NCI-H128 (cell line): ENCODE results near the gene NUTM1.
"Not testable (repeated sequence)": the region's sequence is repeated elsewhere in the genome, so short reads cannot be mapped to it uniquely, and the experiment has no call there.

Source experiments
- DNase-seq: peaks from one replicate; lab custom pipeline; 2025; ENCODE audit not compliant: unreplicated experiment; lab: John Stamatoyannopoulos, UW

The NUTM1 gene

GRCh38 chr15:34336231-34336990 lies 6.7 kb upstream of the NUTM1 start:
- DNase-seq: no peak

GRCh38 chr15:34336991-34337556 lies 6.0 kb upstream of the NUTM1 start:
- DNase-seq: no peak

- peak; percentile 63 for DNase-seq
Measured at GRCh38 chr15:34337557-34338306, 5.4 kb upstream of the NUTM1 start, which contains the start of gene SLC12A6. Gene SLC12A6 (minus strand): TSS chr15:34337781. CDS start chr15:34336680, 1,101 bp downstream.

GRCh38 chr15:34338347-34338746 lies 4.8 kb upstream of the NUTM1 start:
- DNase-seq: no peak

- DNase-seq: no peak
Measured at GRCh38 chr15:34339946-34340345, 3.2 kb upstream of the NUTM1 start.

GRCh38 chr15:34341381-34342212 lies 1.5 kb upstream of the NUTM1 start:
- DNase-seq: no peak

- DNase-seq: not testable (repeated sequence)
Measured at GRCh38 chr15:34342213-34342736, 840 bp upstream of the NUTM1 start.

- DNase-seq: no peak
Measured at GRCh38 chr15:34347951-34348638, 5.0 kb downstream of the NUTM1 start.

GRCh38 chr15:34348735-34349300 lies 5.7 kb downstream of the NUTM1 start:
- DNase-seq: no peak

GRCh38 chr15:34349769-34350168 lies 6.7 kb downstream of the NUTM1 start:
- no peak for DNase-seq

- DNase-seq: not testable (repeated sequence)
Measured at GRCh38 chr15:34352996-34353395, 9.9 kb downstream of the NUTM1 start.

GRCh38 chr15:34353627-34354026 lies 10.5 kb downstream of the NUTM1 start:
- DNase-seq: no peak

GRCh38 chr15:34354286-34354685 lies 11.2 kb downstream of the NUTM1 start:
- DNase-seq: no peak

GRCh38 chr15:34355241-34355640 lies 12.1 kb downstream of the NUTM1 start:
- DNase-seq: no peak

GRCh38 chr15:34357653-34358052 lies 14.5 kb downstream of the NUTM1 start:
- DNase-seq: no peak

GRCh38 chr15:34358367-34358766 lies 15.3 kb downstream of the NUTM1 start:
- no peak for DNase-seq

GRCh38 chr15:34358948-34359347 lies 15.8 kb downstream of the NUTM1 start:
- DNase-seq: no peak

GRCh38 chr15:34359416-34359815 lies 16.3 kb downstream of the NUTM1 start:
- DNase-seq: no peak

- no peak for DNase-seq
Measured at GRCh38 chr15:34360298-34360697, 17.2 kb downstream of the NUTM1 start.

- no peak for DNase-seq
Measured at GRCh38 chr15:34361278-34361677, 18.2 kb downstream of the NUTM1 start.
